HepG2 (cell line): ENCODE results near the gene R3HCC1L. TPM values are rescaled to one million over a fixed set of nuclear protein-coding genes. Genes with fewer than 3 reads are reported as not detected.

Source experiments
- ATAC-seq: fragments of 200-7000 bp; cut with Tn5 transposase; 3 replicates; pipeline ENCODE4 v1.9.1; 2020; ENCODE audit warnings: mild to moderate bottlenecking, moderate library complexity
- BruUV-seq: library from RNA; stranded (reverse); fragments of 400-500 nt; replicated peaks from 2 replicates; lab custom pipeline; 2021; lab: Mats Ljungman, UMichigan
- CTCF ChIA-PET: fragments of 300-600 bp; formaldehyde crosslinking; extraction: SDS; loops from one replicate; lab custom pipeline; 2021; ENCODE audit warnings: low total read pairs, inconsistent platforms, low intra/inter-chr PET ratio; lab: Yijun Ruan, JAX
- POLR2A ChIA-PET: fragments of 350-600 bp; sonication (Branson Sonifier 250); formaldehyde crosslinking; loops from one replicate; lab custom pipeline; 2020; ENCODE audit warnings: antibody characterized with exemption, inconsistent platforms; lab: Yijun Ruan, JAX
- DNase-seq: peaks from one replicate; pipeline ENCODE4 v3.0.0-alpha.2; 2015; ENCODE audit warnings: low spot score
- FAIRE-seq: peaks from 3 replicates; lab custom pipeline; 2011; peaks lifted over from hg19 to GRCh38; lab: Jason Lieb, UNC
- H2AFZ ChIP-seq: one replicate; pipeline ENCODE4 v1.6.1; 2011; ENCODE audit warnings: low read length, inconsistent platforms
- H3K27ac ChIP-seq: fragments of 300-600 bp; 3 replicates; pipeline ENCODE4 v1.8.0; 2011; ENCODE audit warnings: mixed run types, mild to moderate bottlenecking, mixed read lengths, low read length, inconsistent platforms; ENCODE audit not compliant: insufficient read depth; ENCODE audit errors: extremely low read length
- H3K27me3 ChIP-seq, 2 experiments: fragments of 200-600 bp in 1 of 2; 2 replicates in 1 of 2; 3 replicates in 1 of 2; pipeline versions ENCODE4 v1.6.0 to v1.8.0; 2011; ENCODE audit warnings: low read length in 2 of 2, mild to moderate bottlenecking in 2 of 2, moderate library complexity in 2 of 2, inconsistent platforms in 1 of 2; ENCODE audit not compliant: insufficient read depth in 2 of 2, control insufficient read depth in 1 of 2
- H3K36me3 ChIP-seq, 2 experiments: fragments of 200-600 bp in 1 of 2; replicated peaks in 1 of 2; 2 replicates in 1 of 2; 3 replicates in 1 of 2; pipeline versions ENCODE4 v1.5.1 to v1.8.0; 2011; ENCODE audit warnings: low read length in 2 of 2, inconsistent platforms in 1 of 2; ENCODE audit not compliant: insufficient read depth in 2 of 2, control insufficient read depth in 1 of 2
- H3K4me1 ChIP-seq: 2 replicates; pipeline ENCODE4 v1.5.1; 2012; ENCODE audit warnings: low read length, inconsistent platforms; ENCODE audit not compliant: insufficient read depth
- H3K4me2 ChIP-seq: 2 replicates; pipeline ENCODE4 v1.6.0; 2011; ENCODE audit warnings: low read depth, low read length, inconsistent platforms
- H3K4me3 ChIP-seq, 3 experiments: fragments of 200-600 bp in 1 of 3; sonication (generic), shearing (Covaris generic) in 1 of 3; replicated peaks in 1 of 3; 2 replicates each; pipeline ENCODE4 v1.5.1; 2011 to 2016; ENCODE audit warnings: low read length in 3 of 3, inconsistent platforms in 2 of 3, low read depth in 2 of 3, mild to moderate bottlenecking in 2 of 3, control low read depth in 1 of 3, mixed read lengths in 1 of 3; ENCODE audit not compliant: insufficient read depth in 1 of 3
- H3K79me2 ChIP-seq: one replicate; pipeline ENCODE4 v1.6.1; 2011; ENCODE audit warnings: low read length, inconsistent platforms; ENCODE audit not compliant: insufficient read depth
- H3K9ac ChIP-seq: 2 replicates; pipeline ENCODE4 v1.6.0; 2011; ENCODE audit warnings: mild to moderate bottlenecking, low read depth, low read length, inconsistent platforms; ENCODE audit not compliant: insufficient read depth
- H3K9me3 ChIP-seq: 2 replicates; pipeline ENCODE4 v1.5.1; 2012; ENCODE audit warnings: mild to moderate bottlenecking, low read length
- H4K20me1 ChIP-seq: 2 replicates; pipeline ENCODE4 v1.6.0; 2011; ENCODE audit warnings: inconsistent platforms, mild to moderate bottlenecking, low read length, moderate library complexity; ENCODE audit not compliant: insufficient read depth
- PHF8 ChIP-seq: sonication (generic); formaldehyde crosslinking; IDR thresholded peaks from 2 replicates; pipeline ENCODE4 v1.5.0; 2020; ENCODE audit warnings: missing genetic modification reagents
- RARA ChIP-seq: IDR thresholded peaks from 2 replicates; pipeline ENCODE4 v1.6.1; 2016; ENCODE audit warnings: missing genetic modification reagents, missing compliant biosample characterization
- RNF2 ChIP-seq: fragments of 450-650 bp; conservative IDR thresholded peaks from 2 replicates; pipeline ENCODE4 v1.6.1; 2016; ENCODE audit warnings: low read depth
- SSRP1 ChIP-seq: IDR thresholded peaks from 2 replicates; pipeline ENCODE4 v1.6.1; 2016; ENCODE audit warnings: control low read depth
- USF2 ChIP-seq, 2 experiments: sonication (generic) in 1 of 2; formaldehyde crosslinking in 1 of 2; IDR thresholded peaks; 2 replicates each; pipeline versions ENCODE4 v1.5.1 to v1.6.1; 2011 to 2020; ENCODE audit warnings: borderline replicate concordance in 1 of 2, low read depth in 1 of 2, low read length in 1 of 2, mild to moderate bottlenecking in 1 of 2, missing genetic modification reagents in 1 of 2, moderate library complexity in 1 of 2
- ZBTB33 ChIP-seq: sonication (generic); formaldehyde crosslinking; IDR thresholded peaks from 2 replicates; pipeline ENCODE4 v1.4.0; 2020; ENCODE audit warnings: missing genetic modification reagents
- ZEB1 ChIP-seq: IDR thresholded peaks from 2 replicates; pipeline ENCODE4 v1.6.1; 2012; ENCODE audit warnings: mild to moderate bottlenecking, low read depth, inconsistent platforms; ENCODE audit not compliant: insufficient replicate concordance
- ZNF263 ChIP-seq: sonication (generic); formaldehyde crosslinking; IDR thresholded peaks from 2 replicates; pipeline ENCODE4 v1.4.0; 2020; ENCODE audit warnings: missing genetic modification reagents
- WGBS: methylation state at CpG from one replicate; pipeline ENCODE4 v1.1.6; 2017; ENCODE audit warnings: low lambda C conversion rate; 5-methylcytosine and 5-hydroxymethylcytosine counted together
- in situ Hi-C: cut with HindIII; loops from 2 replicates; pipeline ENCODE4 v1.10.0; 2017; ENCODE audit warnings: low pct_unique_long_range_greater_than_20kb; ENCODE audit not compliant: extremely low pct_ligation_motif_present
- intact Hi-C: fragments of 100-400 bp; cut with micrococcal nuclease; formaldehyde crosslinking; loops from one replicate; pipeline ENCODE4 v1.10.0; 2022; ENCODE audit not compliant: unreplicated experiment
- polyA plus RNA-seq, 8 experiments: library from polyadenylated mRNA; depleted of rRNA in 3 of 8; stranded (reverse) in 7 of 8; unstranded in 1 of 8; fragments of >200 nt; fragmentation: Illumina TruSeq in 4 of 8; extraction: Trizol in 4 of 8; gene quantifications; 2 replicates each; pipeline versions ENCODE4 v1.2.1 to v1.2.3, GENCODE V29; 2011 to 2016; ENCODE audit warnings: low read depth in 4 of 8, missing spikeins in 1 of 8, mixed read lengths in 1 of 8; ENCODE audit not compliant: insufficient read depth in 1 of 8
- total RNA-seq, 5 experiments: library from RNA; depleted of rRNA; stranded (reverse); fragments of >200 nt; fragmentation: Illumina TruSeq; extraction: Trizol; gene quantifications; 2 replicates each; pipeline ENCODE4 v1.2.3, GENCODE V29; 2016; ENCODE audit warnings: low read depth in 1 of 5

Gene R3HCC1L
- total and polyA plus RNA-seq, 2 of the 13 experiments (the other 11 are each of a cell fraction or from before 2014, with no cell fraction given), result 6.5 to 12.2 TPM

DNA sequence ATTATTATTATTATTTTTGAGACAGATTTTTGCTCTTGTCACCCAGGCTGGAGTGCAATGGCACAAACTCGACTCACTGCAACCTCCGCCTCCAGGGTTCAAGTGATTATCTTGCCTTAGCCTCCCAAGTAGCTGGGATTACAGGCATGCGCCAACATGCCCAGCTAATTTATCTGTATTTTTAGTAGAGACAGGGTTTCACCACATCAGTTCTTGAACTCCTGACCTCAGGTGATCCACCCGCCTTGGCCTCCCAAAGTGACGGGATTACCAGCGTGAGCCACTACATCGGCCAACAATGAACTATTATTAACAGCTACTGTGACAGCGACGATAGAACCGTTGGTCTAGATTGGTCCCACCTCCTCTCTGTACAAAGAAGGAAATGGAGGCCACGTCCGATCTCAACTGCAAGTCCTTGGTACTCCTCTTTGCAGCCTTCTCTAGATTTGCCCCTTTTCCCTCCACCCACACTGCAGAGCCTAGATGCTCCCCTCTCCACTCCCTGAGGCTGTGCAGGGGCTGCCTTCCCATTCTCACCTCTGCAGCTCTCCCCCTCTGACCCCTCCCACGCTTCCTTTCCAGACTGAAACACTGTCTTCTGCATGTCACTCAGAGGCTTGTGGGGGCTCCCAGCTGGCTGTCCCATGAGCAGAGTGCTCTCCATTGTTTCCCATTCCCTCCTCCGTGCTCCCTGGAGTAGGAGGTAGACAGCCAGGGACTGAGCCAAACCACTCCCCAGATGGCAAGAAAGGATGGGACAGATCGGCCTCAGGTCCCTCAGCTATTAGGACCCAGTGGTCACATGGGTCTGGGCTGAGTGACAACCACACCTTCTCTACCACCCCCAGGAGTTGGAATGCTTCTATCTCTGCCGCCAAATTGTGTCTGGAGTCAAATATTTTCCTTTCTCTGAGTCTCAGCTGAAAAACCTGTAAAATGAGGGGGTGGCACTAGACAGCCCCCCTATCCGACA lies 131.2 kb downstream of the R3HCC1L start:
- H3K36me3 ChIP-seq, result no peaks in the 10 kb centered on the region
- no peak for ATAC-seq
- BruUV-seq, result no TSS peak
- no peak overlapping the region for H2AFZ ChIP-seq
- peak overlapping the region; percentile 94 for H3K4me2 ChIP-seq
- no peaks in the 10 kb centered on the region for H4K20me1 ChIP-seq
- no peak for DNase-seq
- no peaks in the 10 kb centered on the region for H3K27me3 ChIP-seq
- H3K9ac ChIP-seq, result no peak overlapping the region
- intact Hi-C loops (no loop called here), in situ Hi-C loops (loop anchor here (5.0 kb wide), 1 partner anchor 42 kb away; no protein-coding TSS in a partner anchor)
- WGBS, result 44% methylated on average over 17 of the region's 17 CpGs
- H3K27ac ChIP-seq, result no peak overlapping the region
- no peak for FAIRE-seq
- CTCF ChIA-PET, result no interaction called here
- no peaks in the 10 kb centered on the region for H3K79me2 ChIP-seq
- peak overlapping the region in 1 of 3 experiments; percentile 80; a peak in 1 of 6 replicates for H3K4me3 ChIP-seq
- POLR2A ChIA-PET, result interaction anchor here (0.7 to 1.3 kb wide), 3 partner anchors 43 to 149 kb away, joined by 3 to 4 read pairs (median 3); partner anchors contain the start of genes PYROXD2 and R3HCC1L
- peaks cover 62% of the 10 kb centered on the region for H3K4me1 ChIP-seq
- H3K9me3 ChIP-seq, result no peaks in the 10 kb centered on the region
- TF ChIP-seq ZBTB33 (CRISPR knock-in tag), result peak; percentile 44; the same call in 1 of the 2 replicates
- TF ChIP-seq ZNF263 (CRISPR knock-in tag), result peak; percentile 75; the same call in 1 of the 2 replicates
- TF ChIP-seq USF2 (IDR thresholded peaks at IDR 0.05; ENCODE audit: low read depth, low read length), result peak; percentile 8; the same call in 1 of the 2 replicates
- no peak for TF ChIP-seq USF2 (CRISPR knock-in tag; IDR thresholded peaks at IDR 0.05; ENCODE audit: borderline replicate concordance)
- TF ChIP-seq SSRP1 (CRISPR knock-in tag), result 0 out of 2 replicates have a peak, but pooled peaks have one; percentile 31
- 0 out of 2 replicates have a peak, but pooled peaks have one; percentile 8 for TF ChIP-seq PHF8
- no peak for TF ChIP-seq RNF2
- 0 out of 2 replicates have a peak, but pooled peaks have one; percentile 10 for TF ChIP-seq RARA (CRISPR knock-in tag)
- TF ChIP-seq ZEB1, result no peak
- TF ChIP-seq, all 625 proteins: peak for 6
